Tibial artery (tissue), 4 donors: ENCODE results near the gene S1PR1.

Source experiments
- DNase-seq, 2 donors: peaks; one replicate each; pipeline ENCODE4 v3.0.0-alpha.2; 2019
- H3K27ac ChIP-seq, 2 donors: fragments of 200-600 bp; sonication (generic) in 1 of 2; 1 replicate in 1 of 2; 2 replicates in 1 of 2; pipeline ENCODE4 v1.5.1; 2018 to 2019; ENCODE audit warnings: mild to moderate bottlenecking in 1 of 2
- H3K27me3 ChIP-seq, 2 donors: fragments of 200-600 bp; sonication (generic) in 1 of 2; one replicate each; pipeline versions ENCODE4 v1.5.1 to v1.6.0; 2016 to 2019
- H3K36me3 ChIP-seq, 3 donors: fragments of 200-600 bp; sonication (generic) in 2 of 3; one replicate each; pipeline ENCODE4 v1.5.1; 2016 to 2019; ENCODE audit warnings: mild to moderate bottlenecking in 2 of 3
- H3K4me1 ChIP-seq, 4 donors: fragments of 200-600 bp; sonication (generic) in 2 of 4; 1 replicate in 3 of 4; 2 replicates in 1 of 4; pipeline ENCODE4 v1.5.1; 2016 to 2019
- H3K4me3 ChIP-seq, 2 donors: fragments of 200-600 bp; sonication (generic) in 1 of 2; 1 replicate in 1 of 2; 2 replicates in 1 of 2; pipeline ENCODE4 v1.5.1; 2018 to 2019; ENCODE audit warnings: mild to moderate bottlenecking in 2 of 2
- H3K9me3 ChIP-seq, 3 donors: fragments of 200-600 bp; sonication (generic) in 1 of 3; one replicate each; pipeline ENCODE4 v1.5.1; 2016 to 2019
- CTCF ChIP-seq, 2 experiments: fragments of 200-600 bp in 1 of 2; fragments of 450-650 bp in 1 of 2; IDR thresholded peaks; one replicate each; pipeline ENCODE4 v1.5.1; 2017 to 2019; ENCODE audit warnings: antibody characterized with exemption in 2 of 2, mild to moderate bottlenecking in 1 of 2, moderate library complexity in 1 of 2
- intact Hi-C: fragments of 100-400 bp; cut with DNase I; formaldehyde crosslinking; loops from one replicate; pipeline ENCODE4 v1.15.0; 2023; ENCODE audit warnings: low total_unique reads

Gene S1PR1

GRCh38 chr1:101193733-101194169 is 43.1 kb upstream of the S1PR1 start:
- DNase-seq = no peak
- Histone ChIP-seq H3K4me3 (no peak overlapping the region), H3K27ac (no peak overlapping the region), H3K27me3 (no peaks in the 10 kb centered on the region), H3K36me3 (no peaks in the 10 kb centered on the region), H3K9me3 (no peaks in the 10 kb centered on the region), H3K4me1 (no peaks in the 10 kb centered on the region)
- intact Hi-C loops = no loop called here
- no peak for TF ChIP-seq CTCF (IDR thresholded peaks at IDR 0.05)

- H3K4me3 ChIP-seq = no peak overlapping the region
- no peak for DNase-seq
- intact Hi-C loops = no loop called here
- no peaks in the 10 kb centered on the region for H3K9me3 ChIP-seq
- no peaks in the 10 kb centered on the region for H3K27me3 ChIP-seq
- no peak for TF ChIP-seq CTCF (IDR thresholded peaks at IDR 0.05)
- H3K36me3 ChIP-seq = no peaks in the 10 kb centered on the region
- H3K4me1 ChIP-seq = no peaks in the 10 kb centered on the region
- H3K27ac ChIP-seq = no peak overlapping the region
Measured at GRCh38 chr1:101194746-101195145, 42.1 kb upstream of the S1PR1 start.

GRCh38 chr1:101196668-101197067 is 40.2 kb upstream of the S1PR1 start:
- Histone ChIP-seq H3K36me3 (no peaks in the 10 kb centered on the region), H3K4me3 (no peak overlapping the region), H3K9me3 (no peaks in the 10 kb centered on the region), H3K27ac (no peak overlapping the region), H3K27me3 (no peaks in the 10 kb centered on the region), H3K4me1 (no peaks in the 10 kb centered on the region)
- DNase-seq = no peak
- intact Hi-C loops = no loop called here
- TF ChIP-seq CTCF (IDR thresholded peaks at IDR 0.05) = no peak

GRCh38 chr1:101198842-101199636 is 37.8 kb upstream of the S1PR1 start:
- Histone ChIP-seq H3K4me1 (no peaks in the 10 kb centered on the region), H3K9me3 (no peaks in the 10 kb centered on the region), H3K36me3 (no peaks in the 10 kb centered on the region), H3K4me3 (no peak overlapping the region), H3K27me3 (no peaks in the 10 kb centered on the region), H3K27ac (no peak overlapping the region)
- intact Hi-C loops = no loop called here
- DNase-seq = no peak
- TF ChIP-seq CTCF (IDR thresholded peaks at IDR 0.05) = no peak

GRCh38 chr1:101199637-101199982 is 37.2 kb upstream of the S1PR1 start:
- DNase-seq = no peak
- intact Hi-C loops = no loop called here
- H3K27ac ChIP-seq = no peak overlapping the region
- no peak for TF ChIP-seq CTCF (IDR thresholded peaks at IDR 0.05)
- H3K4me3 ChIP-seq = no peak overlapping the region
- H3K9me3 ChIP-seq = no peaks in the 10 kb centered on the region
- no peaks in the 10 kb centered on the region for H3K4me1 ChIP-seq
- H3K36me3 ChIP-seq = no peaks in the 10 kb centered on the region
- H3K27me3 ChIP-seq = no peaks in the 10 kb centered on the region
